HepG2 (cell line): ENCODE data around the gene CAT.

Experiments used
- CEBPB ChIP-seq: IDR thresholded peaks from 2 replicates; pipeline ENCODE4 v1.6.1; 2011; ENCODE audit warnings: low read depth, low read length, improper control_type of control experiment, borderline replicate concordance
- ELF3 ChIP-seq: IDR thresholded peaks from 2 replicates; pipeline ENCODE4 v1.6.1; 2016; ENCODE audit warnings: missing genetic modification reagents, missing compliant biosample characterization
- NFRKB ChIP-seq: fragments of 450-650 bp; IDR thresholded peaks from 2 replicates; pipeline ENCODE4 v1.6.1; 2017
- POLR2A ChIP-seq, 2 experiments: IDR thresholded peaks; 2 replicates each; pipeline ENCODE4 v1.6.1; 2011; ENCODE audit warnings: low read depth in 2 of 2, low read length in 2 of 2, mild to moderate bottlenecking in 1 of 2, moderate library complexity in 1 of 2; ENCODE audit not compliant: insufficient read depth in 1 of 2
- POLR2AphosphoS5 ChIP-seq: IDR thresholded peaks from 2 replicates; pipeline ENCODE4 v1.6.1; 2012; ENCODE audit warnings: low read depth, low read length
- PRDM10 ChIP-seq: sonication (generic); formaldehyde crosslinking; IDR thresholded peaks from 2 replicates; pipeline ENCODE4 v1.4.0; 2020; ENCODE audit warnings: low read depth, missing genetic modification reagents
- U2AF1 ChIP-seq: fragments of 200-400 bp; formaldehyde crosslinking; optimal IDR thresholded peaks from 2 replicates; pipeline ENCODE3; 2017; ENCODE audit warnings: mild to moderate bottlenecking, low read depth, low read length
- ZKSCAN5 ChIP-seq: sonication (generic); formaldehyde crosslinking; IDR thresholded peaks from 2 replicates; pipeline ENCODE4 v1.5.1; 2020; ENCODE audit warnings: mild to moderate bottlenecking, missing genetic modification reagents
- TF ChIP-seq, protein P1 (sequence below): IDR thresholded peaks from 2 replicates; pipeline ENCODE4 v1.6.1; 2016; ENCODE audit warnings: low read depth, missing genetic modification reagents, missing compliant biosample characterization

GRCh38 chr11:34473603-34474169 is 35.0 kb downstream of the CAT start:
- TF ChIP-seq U2AF1 (no peak), POLR2A (IDR thresholded peaks at IDR 0.05; ENCODE audit: insufficient read depth in 1 of 2, low read depth in 2 of 2, low read length in 2 of 2) (no peak), ZKSCAN5 (CRISPR knock-in tag) (no peak), CEBPB (peak; percentile 87), ELF3 (CRISPR knock-in tag) (no peak), NFRKB (no peak), PRDM10 (CRISPR knock-in tag) (no peak), POLR2AphosphoS5 (no peak)
- TF ChIP-seq, protein P1, sequence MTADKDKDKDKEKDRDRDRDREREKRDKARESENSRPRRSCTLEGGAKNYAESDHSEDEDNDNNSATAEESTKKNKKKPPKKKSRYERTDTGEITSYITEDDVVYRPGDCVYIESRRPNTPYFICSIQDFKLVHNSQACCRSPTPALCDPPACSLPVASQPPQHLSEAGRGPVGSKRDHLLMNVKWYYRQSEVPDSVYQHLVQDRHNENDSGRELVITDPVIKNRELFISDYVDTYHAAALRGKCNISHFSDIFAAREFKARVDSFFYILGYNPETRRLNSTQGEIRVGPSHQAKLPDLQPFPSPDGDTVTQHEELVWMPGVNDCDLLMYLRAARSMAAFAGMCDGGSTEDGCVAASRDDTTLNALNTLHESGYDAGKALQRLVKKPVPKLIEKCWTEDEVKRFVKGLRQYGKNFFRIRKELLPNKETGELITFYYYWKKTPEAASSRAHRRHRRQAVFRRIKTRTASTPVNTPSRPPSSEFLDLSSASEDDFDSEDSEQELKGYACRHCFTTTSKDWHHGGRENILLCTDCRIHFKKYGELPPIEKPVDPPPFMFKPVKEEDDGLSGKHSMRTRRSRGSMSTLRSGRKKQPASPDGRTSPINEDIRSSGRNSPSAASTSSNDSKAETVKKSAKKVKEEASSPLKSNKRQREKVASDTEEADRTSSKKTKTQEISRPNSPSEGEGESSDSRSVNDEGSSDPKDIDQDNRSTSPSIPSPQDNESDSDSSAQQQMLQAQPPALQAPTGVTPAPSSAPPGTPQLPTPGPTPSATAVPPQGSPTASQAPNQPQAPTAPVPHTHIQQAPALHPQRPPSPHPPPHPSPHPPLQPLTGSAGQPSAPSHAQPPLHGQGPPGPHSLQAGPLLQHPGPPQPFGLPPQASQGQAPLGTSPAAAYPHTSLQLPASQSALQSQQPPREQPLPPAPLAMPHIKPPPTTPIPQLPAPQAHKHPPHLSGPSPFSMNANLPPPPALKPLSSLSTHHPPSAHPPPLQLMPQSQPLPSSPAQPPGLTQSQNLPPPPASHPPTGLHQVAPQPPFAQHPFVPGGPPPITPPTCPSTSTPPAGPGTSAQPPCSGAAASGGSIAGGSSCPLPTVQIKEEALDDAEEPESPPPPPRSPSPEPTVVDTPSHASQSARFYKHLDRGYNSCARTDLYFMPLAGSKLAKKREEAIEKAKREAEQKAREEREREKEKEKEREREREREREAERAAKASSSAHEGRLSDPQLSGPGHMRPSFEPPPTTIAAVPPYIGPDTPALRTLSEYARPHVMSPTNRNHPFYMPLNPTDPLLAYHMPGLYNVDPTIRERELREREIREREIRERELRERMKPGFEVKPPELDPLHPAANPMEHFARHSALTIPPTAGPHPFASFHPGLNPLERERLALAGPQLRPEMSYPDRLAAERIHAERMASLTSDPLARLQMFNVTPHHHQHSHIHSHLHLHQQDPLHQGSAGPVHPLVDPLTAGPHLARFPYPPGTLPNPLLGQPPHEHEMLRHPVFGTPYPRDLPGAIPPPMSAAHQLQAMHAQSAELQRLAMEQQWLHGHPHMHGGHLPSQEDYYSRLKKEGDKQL: no peak
